NCI-H446 treated with DMSO at 0.1 percent for 48 hours (cell line): ENCODE measurements around the gene IL20RB.

Experiments
- DNase-seq: peaks from one replicate; lab custom pipeline; 2025; lab: John Stamatoyannopoulos, UW

The IL20RB gene

GRCh38 chr3:136957751-136958288, at the start of gene IL20RB:
Gene IL20RB (plus strand): TSS chr3:136957983. CDS start chr3:136958114, 131 bp downstream.
- no peak for DNase-seq

GRCh38 chr3:136908297-136908696, 49.5 kb upstream of the IL20RB start:
- no peak for DNase-seq

- DNase-seq, result no peak
Observed at GRCh38 chr3:136909187-136909586, 48.6 kb upstream of the IL20RB start.

GRCh38 chr3:136910697-136911096, 47.1 kb upstream of the IL20RB start:
- DNase-seq, result no peak

- no peak for DNase-seq
Observed at GRCh38 chr3:136913168-136913567, 44.6 kb upstream of the IL20RB start.

GRCh38 chr3:136914739-136915138, 43.0 kb upstream of the IL20RB start:
- no peak for DNase-seq

GRCh38 chr3:136916223-136916622, 41.6 kb upstream of the IL20RB start:
- DNase-seq, result no peak

- no peak for DNase-seq
Observed at GRCh38 chr3:136919799-136920580, 37.8 kb upstream of the IL20RB start.

- DNase-seq, result no peak
Observed at GRCh38 chr3:136920904-136921611, 36.7 kb upstream of the IL20RB start.

GRCh38 chr3:136925425-136926190, 32.2 kb upstream of the IL20RB start:
- DNase-seq, result no peak

GRCh38 chr3:136928240-136928639, 29.5 kb upstream of the IL20RB start:
- no peak for DNase-seq

- no peak for DNase-seq
Observed at GRCh38 chr3:136929977-136930670, 27.7 kb upstream of the IL20RB start.

- no peak for DNase-seq
Observed at GRCh38 chr3:136931606-136932005, 26.2 kb upstream of the IL20RB start.

- DNase-seq, result no peak
Observed at GRCh38 chr3:136932523-136932922, 25.3 kb upstream of the IL20RB start.

- DNase-seq, result no peak
Observed at GRCh38 chr3:136932978-136933772, 24.6 kb upstream of the IL20RB start.

GRCh38 chr3:136937175-136937574, 20.6 kb upstream of the IL20RB start:
- DNase-seq, result no peak

- no peak for DNase-seq
Observed at GRCh38 chr3:136937851-136938250, 19.9 kb upstream of the IL20RB start.

- no peak for DNase-seq
Observed at GRCh38 chr3:136938334-136938733, 19.4 kb upstream of the IL20RB start.

- DNase-seq, result no peak
Observed at GRCh38 chr3:136939489-136939888, 18.3 kb upstream of the IL20RB start.

GRCh38 chr3:136942803-136943202, 15.0 kb upstream of the IL20RB start:
- DNase-seq, result no peak

- DNase-seq, result no peak
Observed at GRCh38 chr3:136943436-136943835, 14.3 kb upstream of the IL20RB start.
